Stimulated activated CD8-positive, alpha-beta memory T cell treated with anti-CD3 and anti-CD28 coated beads, Interleukin-7, amount 100 ng/mL, for 24 hours (primary cell): ENCODE data around the gene BICC1.
"Not testable (repeated sequence)": the region's sequence is repeated elsewhere in the genome, so short reads cannot be mapped to it uniquely, and the experiment has no call there.

Experiments
- DNase-seq: peaks from one replicate; pipeline ENCODE4 v3.0.0-alpha.2; 2020; ENCODE audit warnings: low read depth

The BICC1 gene

GRCh38 chr10:58565271-58565670 is 52.6 kb downstream of the BICC1 start:
- DNase-seq: no peak

- no peak for DNase-seq
Measured at GRCh38 chr10:58567652-58568051, 55.0 kb downstream of the BICC1 start.

DNA sequence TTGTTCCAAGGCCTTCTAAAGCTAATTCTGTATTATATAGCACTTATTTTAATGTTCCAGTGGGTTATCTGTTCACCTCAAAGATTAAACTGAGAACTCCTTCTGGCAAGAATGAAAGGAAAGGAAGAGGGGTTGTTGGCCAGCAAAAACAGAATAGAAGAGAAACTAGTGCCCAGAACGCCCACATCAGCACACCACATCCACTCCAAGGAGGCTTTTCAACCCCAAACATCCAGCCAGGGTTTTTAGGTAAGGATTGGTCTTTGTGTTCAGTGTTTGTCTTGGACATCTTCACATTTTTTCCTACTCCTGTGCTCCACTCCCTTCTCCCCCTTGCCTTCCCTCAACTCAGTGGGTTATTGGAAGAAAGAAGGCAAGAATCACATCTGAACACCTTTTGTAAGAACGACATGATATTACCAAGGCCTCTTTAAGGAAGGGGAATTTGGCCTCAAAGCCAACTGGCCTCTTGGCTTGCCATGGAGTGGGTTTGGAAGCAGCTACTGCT is 55.8 kb downstream of the BICC1 start:
- DNase-seq: no peak

DNA sequence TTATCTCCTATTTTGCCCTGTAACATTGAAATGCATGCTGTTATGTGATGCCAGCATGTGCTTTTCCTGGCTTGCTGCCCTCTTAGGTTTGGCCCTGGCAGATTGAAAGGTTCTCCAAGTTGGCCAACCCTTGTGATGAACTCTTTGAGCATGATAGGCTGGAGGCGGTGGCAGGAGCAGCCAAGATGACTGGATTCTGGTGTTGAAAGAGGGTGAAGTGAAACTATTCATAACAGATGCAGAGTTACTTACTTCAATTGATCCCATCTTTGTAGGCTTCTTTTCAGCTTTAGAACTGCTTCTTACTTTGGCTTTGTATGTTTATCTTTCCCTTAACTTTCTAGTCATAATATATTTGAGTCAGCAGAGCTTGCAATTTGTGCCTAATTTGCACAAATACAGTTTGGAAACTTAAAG is 57.6 kb downstream of the BICC1 start:
- no peak for DNase-seq

- no peak for DNase-seq
Measured at GRCh38 chr10:58570979-58571378, 58.3 kb downstream of the BICC1 start.

DNA sequence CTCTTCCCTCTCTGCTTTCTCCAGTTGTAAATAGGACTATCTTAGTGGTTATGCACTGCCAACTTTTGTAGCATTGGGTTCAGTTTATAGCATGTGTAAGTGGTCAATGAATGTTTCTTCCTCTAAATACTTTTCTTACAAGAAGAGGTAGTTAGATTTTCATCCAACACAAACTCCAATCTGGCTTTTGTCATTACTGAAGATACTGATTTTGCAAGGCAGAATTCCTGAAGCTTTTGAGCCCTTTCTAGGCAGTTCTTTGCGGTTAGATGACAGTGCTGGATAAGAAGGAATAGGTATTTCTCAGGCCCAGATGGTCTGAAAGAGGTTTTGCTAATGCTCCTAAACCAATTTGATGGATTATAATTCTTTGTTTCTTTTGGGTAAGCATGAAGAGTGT is 60.5 kb downstream of the BICC1 start:
- DNase-seq: no peak

- no peak for DNase-seq
Measured at GRCh38 chr10:58574058-58574457, 61.4 kb downstream of the BICC1 start.

GRCh38 chr10:58575491-58575890 is 62.8 kb downstream of the BICC1 start:
- no peak for DNase-seq

GRCh38 chr10:58576751-58577436 is 64.2 kb downstream of the BICC1 start:
- no peak for DNase-seq

DNA sequence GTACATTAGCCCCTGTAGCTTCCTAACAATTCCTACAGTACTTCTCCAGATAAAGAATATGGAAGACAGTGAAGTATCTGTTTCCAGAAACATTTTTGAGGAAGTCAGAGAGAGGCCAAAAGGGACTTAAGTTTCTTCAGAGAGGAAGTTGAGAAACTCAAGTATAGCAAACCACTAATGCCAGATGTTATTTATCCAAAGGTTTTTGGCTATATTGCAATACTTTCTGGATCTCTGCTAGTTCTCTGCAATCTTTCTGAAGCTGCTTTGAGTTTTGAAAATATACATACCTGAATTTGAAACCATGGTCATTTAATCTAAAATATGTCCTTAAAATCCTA is 64.7 kb downstream of the BICC1 start:
- DNase-seq: no peak

DNA sequence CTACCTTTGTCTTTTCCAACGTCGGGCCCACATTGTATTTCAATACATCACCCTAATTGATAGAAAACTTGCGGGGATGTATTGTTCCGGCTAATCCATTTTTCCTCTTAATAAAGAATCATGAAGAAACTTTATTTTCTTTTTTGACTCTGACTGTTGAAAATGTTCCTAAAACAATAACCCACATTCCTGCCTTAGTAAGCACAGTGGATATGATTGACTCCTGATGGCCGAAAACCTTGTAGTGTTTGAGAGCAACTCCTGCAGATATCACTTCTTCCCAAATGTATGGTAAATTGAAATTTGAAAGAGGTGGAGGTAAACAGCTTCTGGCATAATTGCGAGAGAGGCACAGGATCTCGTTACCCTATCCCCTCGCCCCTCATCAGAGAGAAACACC is 65.7 kb downstream of the BICC1 start:
- DNase-seq: no peak

DNA sequence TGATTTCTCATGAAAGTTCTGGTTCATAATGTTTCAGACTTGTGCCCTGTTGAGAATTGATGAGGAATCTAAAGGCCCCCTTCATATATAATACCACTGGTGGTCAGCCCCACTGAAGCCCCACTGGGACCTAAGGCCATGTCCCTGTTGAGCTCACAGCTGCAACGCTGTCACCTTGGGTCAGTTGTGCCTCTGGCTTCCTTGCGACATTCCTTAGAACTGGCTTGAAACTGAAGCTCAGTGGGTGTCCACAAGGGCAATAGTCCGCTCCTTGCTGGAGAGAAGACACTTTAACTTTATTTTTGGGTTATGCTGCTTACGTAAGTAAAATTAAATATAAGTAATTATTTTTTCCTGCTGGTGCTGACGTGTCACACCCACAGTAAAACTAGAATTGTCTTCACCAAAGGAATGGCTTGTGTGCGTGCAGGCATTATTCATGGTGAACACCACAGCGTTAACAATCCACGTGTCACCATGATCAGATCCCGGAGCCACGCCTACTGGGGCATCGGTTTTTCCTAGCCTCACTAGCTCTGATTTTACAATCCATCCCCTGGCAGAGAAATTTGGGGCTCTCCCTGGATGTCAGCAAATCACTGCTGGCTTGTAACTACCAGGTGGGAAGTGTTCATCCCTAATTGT is 66.5 kb downstream of the BICC1 start:
- no peak for DNase-seq

DNA sequence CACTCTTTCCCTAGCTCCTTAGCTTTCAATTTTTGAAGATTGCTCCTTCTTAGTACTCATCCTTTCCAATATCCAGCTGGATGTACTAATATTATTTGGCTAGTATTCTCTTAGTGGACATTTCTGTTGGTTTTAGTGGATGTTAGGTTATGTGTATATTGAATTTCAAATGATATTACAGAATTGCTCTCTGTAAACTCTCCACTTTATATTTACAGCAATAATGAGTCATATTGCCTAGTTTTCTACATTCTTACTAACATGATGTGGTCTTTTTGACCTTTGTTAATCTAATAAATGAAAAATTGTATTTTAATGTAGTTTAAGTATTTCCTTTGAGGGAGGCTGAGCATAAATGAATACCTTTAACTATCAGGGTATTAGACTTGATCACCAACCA is 69.4 kb downstream of the BICC1 start:
- DNase-seq: no peak

DNA sequence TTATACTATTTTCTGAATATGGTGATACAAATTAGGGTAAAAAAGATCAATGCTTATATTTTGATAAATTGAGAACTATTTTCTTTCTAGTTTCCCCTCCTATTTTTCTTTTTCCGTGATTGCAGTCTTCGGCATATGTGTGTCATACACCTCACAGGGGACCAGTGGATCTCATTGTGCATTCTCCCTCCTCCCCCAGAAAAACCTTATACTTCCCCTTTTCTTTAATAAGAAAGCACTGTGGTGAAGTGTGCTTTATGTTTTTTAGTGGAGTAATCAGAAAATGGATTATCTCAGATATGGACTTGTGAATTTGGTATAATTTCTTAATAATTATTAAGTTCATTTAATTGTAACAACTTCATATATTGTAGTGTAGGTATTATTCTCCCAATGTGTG is 72.8 kb downstream of the BICC1 start:
- DNase-seq: no peak

GRCh38 chr10:58586282-58587245 is 73.9 kb downstream of the BICC1 start:
- no peak for DNase-seq

GRCh38 chr10:58587676-58588075 is 75.0 kb downstream of the BICC1 start:
- no peak for DNase-seq

- DNase-seq: no peak
Measured at GRCh38 chr10:58588673-58589265, 76.1 kb downstream of the BICC1 start.

DNA sequence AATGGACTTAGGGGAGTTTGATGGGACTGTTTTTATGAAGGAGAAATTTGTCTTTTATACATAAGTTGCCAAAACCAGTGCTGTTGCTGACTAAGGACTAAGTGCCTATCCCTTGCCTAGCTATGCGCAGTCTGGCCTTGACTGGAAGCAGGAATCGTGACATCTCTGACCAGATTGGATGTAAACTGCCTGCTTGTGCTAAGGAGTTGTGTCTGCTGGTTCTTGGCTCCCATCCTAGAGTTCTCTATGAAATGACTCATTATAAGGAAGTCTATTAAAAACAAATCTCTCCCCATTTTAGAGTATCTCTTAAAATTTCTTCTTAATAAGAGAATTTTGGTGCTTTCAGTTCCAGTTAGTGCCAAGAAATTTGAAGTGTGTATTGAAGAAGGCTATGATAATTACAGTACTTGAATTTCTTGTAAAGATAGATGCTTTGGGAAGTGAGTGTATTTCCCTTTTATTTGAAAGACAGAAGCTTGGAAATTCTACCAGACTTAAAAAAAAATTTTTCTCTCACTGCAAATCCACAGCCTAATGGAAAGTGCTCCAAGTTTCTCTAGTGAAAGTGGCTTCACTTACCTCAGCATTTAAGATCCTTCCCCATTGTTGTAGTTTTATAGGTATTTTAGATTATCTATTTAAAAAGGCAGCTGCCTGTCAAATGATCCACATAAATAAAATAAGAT is 77.6 kb downstream of the BICC1 start:
- no peak for DNase-seq

DNA sequence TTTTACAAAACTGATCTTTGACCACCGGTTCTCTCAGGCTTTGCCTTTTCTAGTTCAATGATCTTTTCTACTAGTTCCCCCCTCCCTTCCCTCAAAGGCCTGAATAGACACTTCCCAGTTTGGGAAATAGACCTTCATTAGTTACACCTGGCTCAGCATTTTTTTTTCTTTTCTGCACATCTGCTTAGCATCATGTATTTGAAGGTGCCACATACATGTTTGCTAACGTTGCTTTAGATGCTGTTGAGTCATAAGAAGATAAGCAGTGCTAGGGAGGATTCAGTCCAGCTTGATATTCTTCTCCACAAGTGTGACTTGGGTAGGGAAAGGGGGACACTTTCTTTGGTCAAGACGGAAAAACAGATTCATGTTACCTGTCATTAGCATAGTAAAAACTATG is 78.3 kb downstream of the BICC1 start:
- DNase-seq: no peak

- DNase-seq: no peak
Measured at GRCh38 chr10:58593008-58593407, 80.3 kb downstream of the BICC1 start.

DNA sequence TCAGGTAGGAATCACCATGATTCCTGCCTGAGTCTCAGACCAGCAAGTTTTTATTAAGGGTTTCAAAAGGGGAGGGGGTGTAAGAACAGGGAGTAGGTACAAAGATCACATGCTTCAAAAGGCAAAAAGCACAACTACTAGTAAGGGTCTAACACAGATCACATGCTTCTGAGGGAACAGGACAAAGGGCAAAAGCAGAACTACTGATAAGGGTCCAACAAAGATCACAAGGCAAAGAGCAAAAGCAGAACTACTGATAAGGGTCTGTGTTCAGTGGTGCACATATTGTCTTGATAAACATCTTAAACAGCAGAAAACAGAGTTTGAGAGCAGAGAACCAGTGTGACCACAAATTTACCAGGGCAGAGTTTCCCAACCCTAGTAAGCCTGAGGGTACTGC is 84.5 kb downstream of the BICC1 start:
- DNase-seq: not testable (repeated sequence)
